HCT116 (cell line): ENCODE data around the gene DIDO1. TPM values are rescaled to one million over a fixed set of nuclear protein-coding genes. Genes with fewer than 3 reads are reported as not detected.

Source experiments
- ATAC-seq: fragments of 200-7000 bp; cut with Tn5 transposase; 2 replicates; pipeline ENCODE4 v1.9.1; 2020; ENCODE audit warnings: mild to moderate bottlenecking, moderate library complexity
- BruUV-seq: library from RNA; stranded (reverse); fragments of 400-500 nt; replicated peaks from 2 replicates; lab custom pipeline; 2021; lab: Mats Ljungman, UMichigan
- CTCF ChIA-PET: fragments of 300-600 bp; sonication (Branson Sonifier 250); formaldehyde crosslinking; loops from one replicate; lab custom pipeline; 2021; ENCODE audit warnings: antibody characterized with exemption; lab: Charles Lee
- POLR2A ChIA-PET: fragments of 300-600, 350-600 bp; sonication (Branson Sonifier 250); formaldehyde crosslinking; loops from one replicate; lab custom pipeline; 2021; ENCODE audit warnings: antibody characterized with exemption; lab: Charles Lee
- RAD21 ChIA-PET, 2 experiments: fragments of 300-600 bp; sonication (Branson Sonifier 250); formaldehyde crosslinking; loops; one replicate each; lab custom pipeline; 2023; ENCODE audit warnings: low total read pairs in 2 of 2; ENCODE audit not compliant: uncharacterized antibody in 2 of 2, unreplicated experiment in 2 of 2, low non-redundant PET in 1 of 2; lab: Charles Lee
- DNase-seq: peaks from one replicate; pipeline ENCODE4 v3.0.0-alpha.2; 2010; ENCODE audit warnings: low read depth, low spot score
- H2AFZ ChIP-seq: fragments of 200-600 bp; shearing (Covaris generic), sonication (generic); 2 replicates; pipeline ENCODE4 v1.6.1; 2017; ENCODE audit warnings: low read depth, mixed run types, mixed read lengths, antibody characterized with exemption, low read length; ENCODE audit not compliant: poor library complexity, severe bottlenecking
- H3K27ac ChIP-seq: 2 replicates; pipeline ENCODE4 v1.5.1; 2012; ENCODE audit warnings: low read depth, low read length
- H3K27me3 ChIP-seq: fragments of 200-600 bp; sonication (generic); 2 replicates; pipeline ENCODE4 v1.6.1; 2016; ENCODE audit warnings: mixed run types, low read length, mixed read lengths; ENCODE audit not compliant: insufficient read depth
- H3K36me3 ChIP-seq, 2 experiments: fragments of 200-500 bp in 1 of 2; fragments of 200-600 bp in 1 of 2; sonication (Bioruptor generic) in 1 of 2; sonication (generic) in 1 of 2; 2 replicates each; pipeline versions ENCODE4 v1.5.1 to v1.6.1; 2014 to 2016; ENCODE audit warnings: low read length in 2 of 2, inconsistent platforms in 1 of 2, mixed read lengths in 1 of 2, mixed run types in 1 of 2; ENCODE audit not compliant: insufficient read depth in 2 of 2, control insufficient read depth in 1 of 2
- H3K4me1 ChIP-seq, 2 experiments: fragments of 200-600 bp in 1 of 2; sonication (generic) in 1 of 2; 2 replicates each; pipeline versions ENCODE4 v1.5.1 to v1.6.1; 2012 to 2017; ENCODE audit warnings: low read length in 2 of 2, inconsistent platforms in 1 of 2, mild to moderate bottlenecking in 1 of 2, mixed read lengths in 1 of 2, mixed run types in 1 of 2, moderate library complexity in 1 of 2; ENCODE audit not compliant: insufficient read depth in 2 of 2, control insufficient read depth in 1 of 2
- H3K4me2 ChIP-seq: fragments of 200-600 bp; sonication (generic); 2 replicates; pipeline ENCODE4 v1.6.1; 2017; ENCODE audit warnings: mixed run types, low read length, mixed read lengths
- H3K4me3 ChIP-seq, 2 experiments: fragments of 200-600 bp in 1 of 2; sonication (generic) in 1 of 2; replicated peaks in 1 of 2; 2 replicates each; pipeline ENCODE4 v1.5.1; 2011 to 2016; ENCODE audit warnings: low read length in 2 of 2, control low read depth in 1 of 2, low read depth in 1 of 2, mild to moderate bottlenecking in 1 of 2, mixed read lengths in 1 of 2, mixed run types in 1 of 2
- H3K79me2 ChIP-seq: fragments of 200-600 bp; sonication (generic); 2 replicates; pipeline ENCODE4 v1.6.1; 2017; ENCODE audit warnings: mild to moderate bottlenecking, mixed run types, low read length, moderate library complexity, mixed read lengths; ENCODE audit not compliant: insufficient read depth
- H3K9ac ChIP-seq: fragments of 200-600 bp; sonication (generic); 2 replicates; pipeline ENCODE4 v1.6.1; 2016; ENCODE audit warnings: low read length, mixed read lengths
- H3K9me2 ChIP-seq: fragments of 200-600 bp; sonication (generic), shearing (Covaris generic); 2 replicates; pipeline ENCODE4 v1.6.1; 2017; ENCODE audit warnings: mixed run types, mild to moderate bottlenecking, moderate library complexity; ENCODE audit not compliant: insufficient read depth
- H3K9me3 ChIP-seq, 2 experiments: fragments of 200-500 bp in 1 of 2; fragments of 200-600 bp in 1 of 2; sonication (Bioruptor generic) in 1 of 2; sonication (generic) in 1 of 2; 2 replicates each; pipeline ENCODE4 v1.6.1; 2014 to 2017; ENCODE audit warnings: low read length in 2 of 2, mixed read lengths in 2 of 2, inconsistent platforms in 1 of 2, low read depth in 1 of 2, mild to moderate bottlenecking in 1 of 2, mixed run types in 1 of 2, moderate library complexity in 1 of 2; ENCODE audit not compliant: control insufficient read depth in 1 of 2, insufficient read depth in 1 of 2
- H4K20me1 ChIP-seq: fragments of 200-600 bp; sonication (generic), shearing (Covaris generic); 2 replicates; pipeline ENCODE4 v1.6.1; 2017; ENCODE audit warnings: mixed run types, mild to moderate bottlenecking, moderate library complexity; ENCODE audit not compliant: insufficient read depth
- ELF1 ChIP-seq: IDR thresholded peaks from 2 replicates; pipeline ENCODE4 v1.6.1; 2012; ENCODE audit warnings: low read depth, borderline replicate concordance
- POLR2A ChIP-seq: IDR thresholded peaks from 2 replicates; pipeline ENCODE4 v1.7.0; 2011; ENCODE audit warnings: borderline replicate concordance; ENCODE audit not compliant: insufficient read depth, insufficient read length; ENCODE audit errors: extremely low read depth
- POLR2AphosphoS5 ChIP-seq: IDR thresholded peaks from 2 replicates; pipeline ENCODE4 v1.6.1; 2011; ENCODE audit warnings: mild to moderate bottlenecking, low read depth, low read length, moderate library complexity
- RAD21 ChIP-seq: IDR thresholded peaks from 2 replicates; pipeline ENCODE4 v1.6.1; 2012; ENCODE audit warnings: low read depth, mild to moderate bottlenecking
- SIN3A ChIP-seq: IDR thresholded peaks from 2 replicates; pipeline ENCODE4 v1.6.1; 2012; ENCODE audit warnings: low read depth
- YY1 ChIP-seq: IDR thresholded peaks from 2 replicates; pipeline ENCODE4 v1.6.1; 2011; ENCODE audit warnings: low read length, low read depth, moderate library complexity, mild to moderate bottlenecking; ENCODE audit not compliant: insufficient replicate concordance; ENCODE audit errors: extremely low read depth
- ZFX ChIP-seq: fragments of 450-650 bp; IDR thresholded peaks from 2 replicates; pipeline ENCODE4 v1.6.1; 2017
- ZNF274 ChIP-seq: fragments of 200-500 bp; sonication (Bioruptor generic); IDR thresholded peaks from 2 replicates; pipeline ENCODE4 v1.6.1; 2014; ENCODE audit warnings: mild to moderate bottlenecking, low read depth, low read length, inconsistent platforms
- intact Hi-C: fragments of 100-400 bp; cut with micrococcal nuclease; formaldehyde crosslinking; loops from 2 replicates; pipeline ENCODE4 v1.10.0; 2022
- total RNA-seq: library from RNA; stranded (reverse); gene quantifications from one replicate; pipeline ENCODE4 v1.2.1, GENCODE V29; 2021; ENCODE audit not compliant: unreplicated experiment

DIDO1 gene
- total RNA-seq, 1 experiment from 2014 or later: 41.4 TPM

DNA sequence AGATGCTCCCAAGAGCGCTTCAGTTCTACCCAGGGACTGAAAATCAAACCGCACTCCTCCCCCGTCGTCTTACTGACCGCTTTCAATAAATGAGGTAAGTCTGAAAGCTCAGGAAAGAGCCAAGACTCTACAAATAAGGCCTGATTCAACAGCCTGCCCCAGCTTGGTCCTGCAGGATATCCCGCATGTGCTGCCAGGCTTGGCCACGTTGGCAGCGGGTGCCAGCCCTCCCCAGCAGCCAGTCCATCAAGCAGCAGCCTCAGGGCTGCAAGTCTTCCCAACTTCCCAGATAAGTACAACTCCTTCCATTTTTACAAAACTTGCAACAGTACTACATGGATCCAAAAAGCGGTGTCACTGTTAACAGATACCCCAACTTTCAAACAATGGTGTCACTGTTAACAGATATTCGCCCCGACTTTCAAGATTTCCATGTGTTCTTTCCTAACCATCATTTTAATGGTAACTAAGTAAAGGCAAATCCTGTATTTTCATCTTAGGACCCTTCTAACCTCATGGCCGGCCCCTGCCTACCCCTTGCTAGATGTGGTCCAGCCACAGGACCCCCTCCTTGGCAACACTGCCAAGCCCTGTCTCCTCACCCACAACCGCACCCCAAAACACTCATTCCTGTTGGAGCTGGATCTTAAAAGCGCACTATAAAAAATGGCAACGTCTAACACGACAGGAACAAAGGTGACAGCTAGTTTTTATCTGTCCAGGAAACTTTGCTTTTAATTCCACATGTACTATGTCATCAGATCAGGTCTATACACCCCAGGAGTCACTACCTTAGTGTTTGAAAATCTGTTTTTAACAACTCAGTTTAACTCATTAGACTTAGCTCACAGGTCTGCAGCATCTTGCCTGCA lies 28.0 kb downstream of the DIDO1 start:
- no peaks in the 10 kb centered on the region for H3K79me2 ChIP-seq
- peaks cover 5 to 19% of the 10 kb centered on the region in 2 experiments; a peak in 3 of 4 replicates for H3K4me1 ChIP-seq
- peaks cover 37 to 41% of the 10 kb centered on the region in 2 experiments for H3K36me3 ChIP-seq
- TF ChIP-seq RAD21: no peak
- no peak for TF ChIP-seq ZNF274
- TF ChIP-seq ELF1: no peak
- no peak for TF ChIP-seq SIN3A
- no peak for TF ChIP-seq YY1
- TF ChIP-seq ZFX: no peak
- no TSS peak for BruUV-seq
- no peak for ATAC-seq
- H3K4me3 ChIP-seq: no peak overlapping the region
- POLR2A ChIA-PET: no interaction called here
- no peaks in the 10 kb centered on the region for H3K27me3 ChIP-seq
- DNase-seq: no peak
- H3K27ac ChIP-seq: no peak overlapping the region
- H3K9ac ChIP-seq: no peak overlapping the region
- no peaks in the 10 kb centered on the region for H3K9me2 ChIP-seq
- intact Hi-C loops: no loop called here
- RAD21 ChIA-PET: no interaction called here
- H3K9me3 ChIP-seq: no peaks in the 10 kb centered on the region
- no peaks in the 10 kb centered on the region; the same call in 1 of the 2 replicates for H4K20me1 ChIP-seq
- CTCF ChIA-PET: no interaction called here
- H3K4me2 ChIP-seq: no peak overlapping the region
- H2AFZ ChIP-seq: no peak overlapping the region

- H2AFZ ChIP-seq: no peak overlapping the region
- POLR2A ChIA-PET: no interaction called here
- H3K27me3 ChIP-seq: no peaks in the 10 kb centered on the region
- DNase-seq (no peak), ATAC-seq (no peak)
- H3K4me3 ChIP-seq: no peak overlapping the region
- H4K20me1 ChIP-seq: no peaks in the 10 kb centered on the region; the same call in 1 of the 2 replicates
- no peak overlapping the region for H3K27ac ChIP-seq
- H3K9ac ChIP-seq: no peak overlapping the region
- H3K9me3 ChIP-seq: no peaks in the 10 kb centered on the region
- H3K4me1 ChIP-seq: peaks cover 5 to 19% of the 10 kb centered on the region in 2 experiments; a peak in 3 of 4 replicates
- TF ChIP-seq POLR2AphosphoS5 (0 out of 2 replicates have a peak, but pooled peaks have one; percentile 9), POLR2A (no peak)
- no peaks in the 10 kb centered on the region for H3K9me2 ChIP-seq
- no peak overlapping the region for H3K4me2 ChIP-seq
- RAD21 ChIA-PET: no interaction called here
- CTCF ChIA-PET: no interaction called here
- BruUV-seq: no TSS peak
- intact Hi-C loops: no loop called here
- no peaks in the 10 kb centered on the region for H3K79me2 ChIP-seq
- H3K36me3 ChIP-seq: peaks cover 39 to 41% of the 10 kb centered on the region in 2 experiments
Observed at GRCh38 chr20:62897666-62898065, 28.6 kb downstream of the DIDO1 start.
